Activated CD4-positive, CD25-positive, alpha-beta regulatory T cell (primary cell): Measurements from ENCODE around the gene SLC25A30.
"Not testable (repeated sequence)": the region's sequence is repeated elsewhere in the genome, so short reads cannot be mapped to it uniquely, and the experiment has no call there.

Experiments
- DNase-seq, 4 experiments: peaks; one replicate each; lab custom pipeline; 2025; lab: John Stamatoyannopoulos, UW

Gene SLC25A30

GRCh38 chr13:45432737-45433380 is 14.7 kb upstream of the SLC25A30 start:
- no peak for DNase-seq

- DNase-seq, result not testable (repeated sequence)
Observed at GRCh38 chr13:45426056-45426841, 8.1 kb upstream of the SLC25A30 start.

GRCh38 chr13:45422731-45423292 is 4.6 kb upstream of the SLC25A30 start:
- no peak for DNase-seq

GRCh38 chr13:45419945-45420344 is 1.8 kb upstream of the SLC25A30 start:
- no peak for DNase-seq

GRCh38 chr13:45419389-45419788 is 1.2 kb upstream of the SLC25A30 start:
- DNase-seq, result not testable (repeated sequence)

GRCh38 chr13:45416516-45417128 is 1.6 kb downstream of the SLC25A30 start:
- no peak for DNase-seq

- no peak for DNase-seq
Observed at GRCh38 chr13:45415112-45415511, 3.1 kb downstream of the SLC25A30 start.

- no peak for DNase-seq
Observed at GRCh38 chr13:45413826-45414307, 4.3 kb downstream of the SLC25A30 start.

GRCh38 chr13:45412274-45413049 is 5.7 kb downstream of the SLC25A30 start:
- no peak for DNase-seq

- DNase-seq, result no peak
Observed at GRCh38 chr13:45411631-45412030, 6.5 kb downstream of the SLC25A30 start.

GRCh38 chr13:45411221-45411620 is 7.0 kb downstream of the SLC25A30 start:
- DNase-seq, result no peak

- no peak for DNase-seq
Observed at GRCh38 chr13:45410466-45410865, 7.7 kb downstream of the SLC25A30 start.

- DNase-seq, result no peak
Observed at GRCh38 chr13:45410001-45410400, 8.2 kb downstream of the SLC25A30 start.

GRCh38 chr13:45406421-45406820 is 11.8 kb downstream of the SLC25A30 start:
- DNase-seq, result no peak

- no peak for DNase-seq
Observed at GRCh38 chr13:45403081-45403480, 15.1 kb downstream of the SLC25A30 start.

- DNase-seq, result no peak
Observed at GRCh38 chr13:45402641-45403040, 15.5 kb downstream of the SLC25A30 start.

GRCh38 chr13:45401314-45401713 is 16.9 kb downstream of the SLC25A30 start:
- no peak for DNase-seq

- no peak for DNase-seq
Observed at GRCh38 chr13:45398877-45399276, 19.3 kb downstream of the SLC25A30 start.

- DNase-seq, result no peak
Observed at GRCh38 chr13:45396533-45397095, 21.6 kb downstream of the SLC25A30 start.

GRCh38 chr13:45393941-45394570 is 24.1 kb downstream of the SLC25A30 start:
- peak in 2 of 4 experiments; percentile 6 to 20 for DNase-seq

GRCh38 chr13:45392811-45393210 is 25.4 kb downstream of the SLC25A30 start:
- no peak for DNase-seq
